ENCODE measurements around the gene ESR1.

- TF ChIP-seq CTCF (IDR thresholded peaks at IDR 0.05; ENCODE audit: low read depth, low read length, poor library complexity, severe bottlenecking) (no peak), EZH2phosphoT487 (IDR thresholded peaks at IDR 0.05; ENCODE audit: borderline replicate concordance, low read length) (no peak)
Observed at GRCh38 chr6:151807513-151808370, at the start of gene ESR1.

Data from DOHH2 (cell line).